Nephron progenitor cell (in vitro differentiated cells): ENCODE data around the gene HTT.

ENCODE experiments used
- DNase-seq: peaks from one replicate; pipeline ENCODE4 v3.0.0; 2021
- H3K27ac Mint-ChIP-seq: 2 replicates; pipeline ENCODE4 v1.8.0; 2021; ENCODE audit warnings: mild to moderate bottlenecking, moderate library complexity, mixed read lengths
- H3K27me3 Mint-ChIP-seq: 2 replicates; pipeline ENCODE4 v1.8.0; 2021; ENCODE audit warnings: mild to moderate bottlenecking, low read depth, mixed read lengths; ENCODE audit not compliant: poor library complexity
- H3K36me3 Mint-ChIP-seq: 2 replicates; pipeline ENCODE4 v1.8.0; 2021; ENCODE audit warnings: low read depth, mixed read lengths
- H3K4me1 Mint-ChIP-seq: 2 replicates; pipeline ENCODE4 v1.8.0; 2021; ENCODE audit warnings: mixed read lengths
- H3K4me3 Mint-ChIP-seq: 2 replicates; pipeline ENCODE4 v1.8.0; 2021; ENCODE audit warnings: mild to moderate bottlenecking, moderate library complexity, mixed read lengths
- H3K9me3 Mint-ChIP-seq: 2 replicates; pipeline ENCODE4 v1.8.0; 2021; ENCODE audit warnings: mild to moderate bottlenecking, moderate library complexity, mixed read lengths
- CTCF ChIP-seq: fragments of 200-600 bp; sonication (generic); IDR thresholded peaks from 2 replicates; pipeline ENCODE4 v1.5.0; 2021; ENCODE audit warnings: antibody characterized with exemption

The HTT gene

GRCh38 chr4:3134201-3134600 is 59.7 kb downstream of the HTT start:
- H3K27ac Mint-ChIP-seq: no peak overlapping the region
- no peak for DNase-seq
- H3K4me1 Mint-ChIP-seq: no peaks in the 10 kb centered on the region
- peaks cover 78% of the 10 kb centered on the region for H3K36me3 Mint-ChIP-seq
- no peak overlapping the region for H3K4me3 Mint-ChIP-seq
- H3K9me3 Mint-ChIP-seq: no peaks in the 10 kb centered on the region
- H3K27me3 Mint-ChIP-seq: no peaks in the 10 kb centered on the region
- no peak for TF ChIP-seq CTCF

- no peak overlapping the region for H3K27ac Mint-ChIP-seq
- no peak overlapping the region for H3K4me3 Mint-ChIP-seq
Observed at GRCh38 chr4:3135155-3136011, 60.9 kb downstream of the HTT start.

GRCh38 chr4:3136454-3136853 is 62.0 kb downstream of the HTT start:
- no peak for DNase-seq
- no peaks in the 10 kb centered on the region for H3K4me1 Mint-ChIP-seq
- H3K36me3 Mint-ChIP-seq: peaks cover 86% of the 10 kb centered on the region
- no peaks in the 10 kb centered on the region for H3K27me3 Mint-ChIP-seq
- TF ChIP-seq CTCF: no peak
- H3K27ac Mint-ChIP-seq: no peak overlapping the region
- H3K9me3 Mint-ChIP-seq: no peaks in the 10 kb centered on the region
- H3K4me3 Mint-ChIP-seq: no peak overlapping the region

More at GRCh38 chr4:3135155-3136011, 60.9 kb downstream of the HTT start:
- peaks cover 86% of the 10 kb centered on the region for H3K36me3 Mint-ChIP-seq
- no peaks in the 10 kb centered on the region for H3K9me3 Mint-ChIP-seq
- TF ChIP-seq CTCF: no peak
- no peak for DNase-seq
- no peaks in the 10 kb centered on the region for H3K27me3 Mint-ChIP-seq
- H3K4me1 Mint-ChIP-seq: no peaks in the 10 kb centered on the region

GRCh38 chr4:3137908-3138307 is 63.4 kb downstream of the HTT start:
- H3K9me3 Mint-ChIP-seq: no peaks in the 10 kb centered on the region
- no peak for DNase-seq
- no peaks in the 10 kb centered on the region for H3K27me3 Mint-ChIP-seq
- H3K27ac Mint-ChIP-seq: no peak overlapping the region
- H3K4me1 Mint-ChIP-seq: no peaks in the 10 kb centered on the region
- no peak for TF ChIP-seq CTCF
- H3K4me3 Mint-ChIP-seq: no peak overlapping the region
- peaks cover 85% of the 10 kb centered on the region for H3K36me3 Mint-ChIP-seq

GRCh38 chr4:3145234-3145924 is 70.9 kb downstream of the HTT start:
- Mint-ChIP-seq H3K4me3 (no peak overlapping the region), H3K27me3 (peaks cover 4% of the 10 kb centered on the region), H3K27ac (peak overlapping the region; percentile 86), H3K4me1 (no peaks in the 10 kb centered on the region), H3K9me3 (no peaks in the 10 kb centered on the region), H3K36me3 (peaks cover 87% of the 10 kb centered on the region)
- DNase-seq: no peak
- TF ChIP-seq CTCF: no peak
